HCT116 (cell line): Measurements from ENCODE around the gene MYO1F. TPM values are rescaled to one million over a fixed set of nuclear protein-coding genes. Genes with fewer than 3 reads are reported as not detected.
"Not testable (repeated sequence)": the region's sequence is repeated elsewhere in the genome, so short reads cannot be mapped to it uniquely, and the experiment has no call there.

Experiments
- ATAC-seq: fragments of 200-7000 bp; cut with Tn5 transposase; 2 replicates; pipeline ENCODE4 v1.9.1; 2020; ENCODE audit warnings: mild to moderate bottlenecking, moderate library complexity
- BruUV-seq: library from RNA; stranded (reverse); fragments of 400-500 nt; replicated peaks from 2 replicates; lab custom pipeline; 2021; lab: Mats Ljungman, UMichigan
- CTCF ChIA-PET: fragments of 300-600 bp; sonication (Branson Sonifier 250); formaldehyde crosslinking; loops from one replicate; lab custom pipeline; 2021; ENCODE audit warnings: antibody characterized with exemption; lab: Charles Lee
- POLR2A ChIA-PET: fragments of 300-600, 350-600 bp; sonication (Branson Sonifier 250); formaldehyde crosslinking; loops from one replicate; lab custom pipeline; 2021; ENCODE audit warnings: antibody characterized with exemption; lab: Charles Lee
- RAD21 ChIA-PET, 2 experiments: fragments of 300-600 bp; sonication (Branson Sonifier 250); formaldehyde crosslinking; loops; one replicate each; lab custom pipeline; 2023; ENCODE audit warnings: low total read pairs in 2 of 2; ENCODE audit not compliant: uncharacterized antibody in 2 of 2, unreplicated experiment in 2 of 2, low non-redundant PET in 1 of 2; lab: Charles Lee
- DNase-seq: peaks from one replicate; pipeline ENCODE4 v3.0.0-alpha.2; 2010; ENCODE audit warnings: low read depth, low spot score
- H2AFZ ChIP-seq: fragments of 200-600 bp; shearing (Covaris generic), sonication (generic); 2 replicates; pipeline ENCODE4 v1.6.1; 2017; ENCODE audit warnings: low read depth, mixed run types, mixed read lengths, antibody characterized with exemption, low read length; ENCODE audit not compliant: poor library complexity, severe bottlenecking
- H3K27ac ChIP-seq: 2 replicates; pipeline ENCODE4 v1.5.1; 2012; ENCODE audit warnings: low read depth, low read length
- H3K27me3 ChIP-seq: fragments of 200-600 bp; sonication (generic); 2 replicates; pipeline ENCODE4 v1.6.1; 2016; ENCODE audit warnings: mixed run types, low read length, mixed read lengths; ENCODE audit not compliant: insufficient read depth
- H3K36me3 ChIP-seq, 2 experiments: fragments of 200-500 bp in 1 of 2; fragments of 200-600 bp in 1 of 2; sonication (Bioruptor generic) in 1 of 2; sonication (generic) in 1 of 2; 2 replicates each; pipeline versions ENCODE4 v1.5.1 to v1.6.1; 2014 to 2016; ENCODE audit warnings: low read length in 2 of 2, inconsistent platforms in 1 of 2, mixed read lengths in 1 of 2, mixed run types in 1 of 2; ENCODE audit not compliant: insufficient read depth in 2 of 2, control insufficient read depth in 1 of 2
- H3K4me1 ChIP-seq, 2 experiments: fragments of 200-600 bp in 1 of 2; sonication (generic) in 1 of 2; 2 replicates each; pipeline versions ENCODE4 v1.5.1 to v1.6.1; 2012 to 2017; ENCODE audit warnings: low read length in 2 of 2, inconsistent platforms in 1 of 2, mild to moderate bottlenecking in 1 of 2, mixed read lengths in 1 of 2, mixed run types in 1 of 2, moderate library complexity in 1 of 2; ENCODE audit not compliant: insufficient read depth in 2 of 2, control insufficient read depth in 1 of 2
- H3K4me2 ChIP-seq: fragments of 200-600 bp; sonication (generic); 2 replicates; pipeline ENCODE4 v1.6.1; 2017; ENCODE audit warnings: mixed run types, low read length, mixed read lengths
- H3K4me3 ChIP-seq, 2 experiments: fragments of 200-600 bp in 1 of 2; sonication (generic) in 1 of 2; replicated peaks in 1 of 2; 2 replicates each; pipeline ENCODE4 v1.5.1; 2011 to 2016; ENCODE audit warnings: low read length in 2 of 2, control low read depth in 1 of 2, low read depth in 1 of 2, mild to moderate bottlenecking in 1 of 2, mixed read lengths in 1 of 2, mixed run types in 1 of 2
- H3K79me2 ChIP-seq: fragments of 200-600 bp; sonication (generic); 2 replicates; pipeline ENCODE4 v1.6.1; 2017; ENCODE audit warnings: mild to moderate bottlenecking, mixed run types, low read length, moderate library complexity, mixed read lengths; ENCODE audit not compliant: insufficient read depth
- H3K9ac ChIP-seq: fragments of 200-600 bp; sonication (generic); 2 replicates; pipeline ENCODE4 v1.6.1; 2016; ENCODE audit warnings: low read length, mixed read lengths
- H3K9me2 ChIP-seq: fragments of 200-600 bp; sonication (generic), shearing (Covaris generic); 2 replicates; pipeline ENCODE4 v1.6.1; 2017; ENCODE audit warnings: mixed run types, mild to moderate bottlenecking, moderate library complexity; ENCODE audit not compliant: insufficient read depth
- H3K9me3 ChIP-seq, 2 experiments: fragments of 200-500 bp in 1 of 2; fragments of 200-600 bp in 1 of 2; sonication (Bioruptor generic) in 1 of 2; sonication (generic) in 1 of 2; 2 replicates each; pipeline ENCODE4 v1.6.1; 2014 to 2017; ENCODE audit warnings: low read length in 2 of 2, mixed read lengths in 2 of 2, inconsistent platforms in 1 of 2, low read depth in 1 of 2, mild to moderate bottlenecking in 1 of 2, mixed run types in 1 of 2, moderate library complexity in 1 of 2; ENCODE audit not compliant: control insufficient read depth in 1 of 2, insufficient read depth in 1 of 2
- H4K20me1 ChIP-seq: fragments of 200-600 bp; sonication (generic), shearing (Covaris generic); 2 replicates; pipeline ENCODE4 v1.6.1; 2017; ENCODE audit warnings: mixed run types, mild to moderate bottlenecking, moderate library complexity; ENCODE audit not compliant: insufficient read depth
- CBX3 ChIP-seq: IDR thresholded peaks from 2 replicates; pipeline ENCODE4 v1.6.1; 2012; ENCODE audit warnings: low read depth
- CEBPB ChIP-seq: IDR thresholded peaks from 2 replicates; pipeline ENCODE4 v1.6.1; 2012; ENCODE audit warnings: low read depth
- EGR1 ChIP-seq: IDR thresholded peaks from 2 replicates; pipeline ENCODE4 v1.6.1; 2012; ENCODE audit warnings: low read depth
- ELF1 ChIP-seq: IDR thresholded peaks from 2 replicates; pipeline ENCODE4 v1.6.1; 2012; ENCODE audit warnings: low read depth, borderline replicate concordance
- EZH2phosphoT487 ChIP-seq: fragments of 200-600 bp; IDR thresholded peaks from 2 replicates; pipeline ENCODE4 v1.6.1; 2018; ENCODE audit warnings: antibody characterized with exemption, borderline replicate concordance
- JUND ChIP-seq: IDR thresholded peaks from 2 replicates; pipeline ENCODE4 v1.6.1; 2012
- POLR2A ChIP-seq: IDR thresholded peaks from 2 replicates; pipeline ENCODE4 v1.7.0; 2011; ENCODE audit warnings: borderline replicate concordance; ENCODE audit not compliant: insufficient read depth, insufficient read length; ENCODE audit errors: extremely low read depth
- RAD21 ChIP-seq: IDR thresholded peaks from 2 replicates; pipeline ENCODE4 v1.6.1; 2012; ENCODE audit warnings: low read depth, mild to moderate bottlenecking
- SIN3A ChIP-seq: IDR thresholded peaks from 2 replicates; pipeline ENCODE4 v1.6.1; 2012; ENCODE audit warnings: low read depth
- SRF ChIP-seq: IDR thresholded peaks from 2 replicates; pipeline ENCODE4 v1.6.1; 2012; ENCODE audit warnings: low read depth
- YY1 ChIP-seq: IDR thresholded peaks from 2 replicates; pipeline ENCODE4 v1.6.1; 2011; ENCODE audit warnings: low read length, low read depth, moderate library complexity, mild to moderate bottlenecking; ENCODE audit not compliant: insufficient replicate concordance; ENCODE audit errors: extremely low read depth
- intact Hi-C: fragments of 100-400 bp; cut with micrococcal nuclease; formaldehyde crosslinking; loops from 2 replicates; pipeline ENCODE4 v1.10.0; 2022
- total RNA-seq: library from RNA; stranded (reverse); gene quantifications from one replicate; pipeline ENCODE4 v1.2.1, GENCODE V29; 2021; ENCODE audit not compliant: unreplicated experiment

Gene MYO1F
- total RNA-seq, 1 experiment from 2014 or later, result 0.39 TPM

- no peak overlapping the region for H3K4me3 ChIP-seq
- no peak for TF ChIP-seq RAD21
- no peak for TF ChIP-seq SIN3A
- no peak for TF ChIP-seq EGR1
- TF ChIP-seq ELF1, result no peak
- no peak for TF ChIP-seq EZH2phosphoT487
- TF ChIP-seq POLR2A, result no peak
- TF ChIP-seq YY1, result no peak
- TF ChIP-seq CEBPB, result no peak
- no peak for TF ChIP-seq SRF
- intact Hi-C loops, result loop anchor here (10.0 kb wide), 1 partner anchor 103 kb away; the partner anchor contains the start of gene MARCHF2
- H3K36me3 ChIP-seq, result no peaks in the 10 kb centered on the region
- no peaks in the 10 kb centered on the region for H4K20me1 ChIP-seq
- H2AFZ ChIP-seq, result no peak overlapping the region
- H3K27ac ChIP-seq, result no peak overlapping the region
- no peak for ATAC-seq
- no peak overlapping the region for H3K4me2 ChIP-seq
- no peaks in the 10 kb centered on the region for H3K27me3 ChIP-seq
- H3K9me3 ChIP-seq, result no peaks in the 10 kb centered on the region
- POLR2A ChIA-PET, result no interaction called here
- H3K4me1 ChIP-seq, result peaks cover 8 to 22% of the 10 kb centered on the region in 2 experiments
- CTCF ChIA-PET, result interaction anchor here (2.0 kb wide), 1 partner anchor 61 kb away, joined by 4 read pairs; no protein-coding TSS in a partner anchor
- no peaks in the 10 kb centered on the region for H3K79me2 ChIP-seq
- no peak overlapping the region for H3K9ac ChIP-seq
- RAD21 ChIA-PET, result no interaction called here
- no TSS peak for BruUV-seq
- H3K9me2 ChIP-seq, result no peaks in the 10 kb centered on the region
- DNase-seq, result no peak
Measured at GRCh38 chr19:8517551-8518442, 59.4 kb downstream of the MYO1F start.

GRCh38 chr19:8515317-8515716, 61.9 kb downstream of the MYO1F start:
- Histone ChIP-seq H3K9me3 (no peaks in the 10 kb centered on the region), H3K79me2 (no peaks in the 10 kb centered on the region), H3K4me1 (peaks cover 21 to 41% of the 10 kb centered on the region in 2 experiments), H3K9me2 (no peaks in the 10 kb centered on the region), H3K4me2 (no peak overlapping the region), H4K20me1 (no peaks in the 10 kb centered on the region), H2AFZ (no peak overlapping the region), H3K27ac (no peak overlapping the region), H3K27me3 (no peaks in the 10 kb centered on the region), H3K36me3 (no peaks in the 10 kb centered on the region), H3K4me3 (no peak overlapping the region), H3K9ac (no peak overlapping the region)
- no peak for ATAC-seq
- BruUV-seq, result no TSS peak
- no peak for TF ChIP-seq CBX3
- TF ChIP-seq RAD21, result no peak
- TF ChIP-seq JUND, result no peak
- TF ChIP-seq SRF, result no peak
- TF ChIP-seq SIN3A, result no peak
- TF ChIP-seq YY1, result no peak
- RAD21 ChIA-PET, result no interaction called here
- CTCF ChIA-PET, result no interaction called here
- intact Hi-C loops, result loop anchor here (10.0 kb wide), 1 partner anchor 101 kb away; the partner anchor contains the start of gene MARCHF2
- DNase-seq, result no peak
- POLR2A ChIA-PET, result interaction anchor here (2.1 to 3.1 kb wide), 3 partner anchors 10 to 125 kb away, joined by 7 to 69 read pairs (median 10); partner anchors contain the start of gene RAB11B

- not testable (repeated sequence) for H3K9me2 ChIP-seq, H3K27me3 ChIP-seq, H3K9me3 ChIP-seq, ATAC-seq, DNase-seq, H3K36me3 ChIP-seq, H3K79me2 ChIP-seq, H4K20me1 ChIP-seq, H2AFZ ChIP-seq
- H3K4me1 ChIP-seq, result peaks cover 21 to 41% of the 10 kb centered on the region in 2 experiments
- peak overlapping the region; percentile 95 for H3K27ac ChIP-seq
- intact Hi-C loops, result loop anchor here (10.0 kb wide), 1 partner anchor 100 kb away; the partner anchor contains the start of gene MARCHF2
- H3K4me3 ChIP-seq, result peak overlapping the region; percentile 59 to 78
- ChIA-PET POLR2A (interaction anchor here (0.9 to 3.1 kb wide), 17 partner anchors 9 to 248 kb away, joined by 3 to 69 read pairs (median 6); partner anchors contain the start of genes HNRNPM, MARCHF2, MYO1F and RAB11B), CTCF (interaction anchor here (1.0 to 2.0 kb wide), 5 partner anchors 9 to 167 kb away, joined by 4 to 21 read pairs (median 5); partner anchors contain the start of gene MARCHF2), RAD21 (interaction anchor here (0.8 to 1.4 kb wide), 2 partner anchors 101 kb away, joined by 3 read pairs; partner anchors contain the start of gene MARCHF2 (in 2 of the 2))
- peak overlapping the region; percentile 87 for H3K4me2 ChIP-seq
- peak overlapping the region; percentile 87 for H3K9ac ChIP-seq
- TSS peak; percentile 94 for BruUV-seq
Measured at GRCh38 chr19:8514505-8515009, 62.7 kb downstream of the MYO1F start.
